Activated naive CD8-positive, alpha-beta T cell treated with anti-CD3 and anti-CD28 coated beads, Interleukin-2, amount 50 U/mL, for 24 hours (primary cell): Measurements from ENCODE around the gene EDN1.

Experiments
- ATAC-seq: fragments of 150-1000 bp; cut with Tn5 transposase; one replicate; pipeline ENCODE4 v1.10.0; 2021
- DNase-seq: peaks from one replicate; pipeline ENCODE4 v3.0.0; 2021
- H3K27ac Mint-ChIP-seq: one replicate; pipeline ENCODE4 v1.8.0; 2021; ENCODE audit warnings: mild to moderate bottlenecking, mixed read lengths
- H3K27me3 Mint-ChIP-seq: one replicate; pipeline ENCODE4 v1.8.0; 2021; ENCODE audit warnings: mixed read lengths
- H3K36me3 Mint-ChIP-seq: one replicate; pipeline ENCODE4 v1.8.0; 2021; ENCODE audit warnings: low read depth, mixed read lengths
- H3K4me1 Mint-ChIP-seq: one replicate; pipeline ENCODE4 v1.8.0; 2021; ENCODE audit warnings: mixed read lengths
- H3K4me3 Mint-ChIP-seq: one replicate; pipeline ENCODE4 v1.8.0; 2021; ENCODE audit warnings: mild to moderate bottlenecking, moderate library complexity, mixed read lengths
- H3K9me3 Mint-ChIP-seq: one replicate; pipeline ENCODE4 v1.8.0; 2021; ENCODE audit warnings: mixed read lengths

Gene EDN1

GRCh38 chr6:12280458-12280857 lies 9.7 kb upstream of the EDN1 start:
- DNase-seq (no peak), ATAC-seq (no peak)
- Mint-ChIP-seq H3K4me1 (peaks cover 8% of the 10 kb centered on the region), H3K27ac (no peak overlapping the region), H3K36me3 (no peaks in the 10 kb centered on the region), H3K9me3 (no peaks in the 10 kb centered on the region), H3K4me3 (no peak overlapping the region), H3K27me3 (peaks cover 14% of the 10 kb centered on the region)

GRCh38 chr6:12280902-12281301 lies 9.3 kb upstream of the EDN1 start:
- Mint-ChIP-seq H3K27ac (no peak overlapping the region), H3K27me3 (peaks cover 14% of the 10 kb centered on the region), H3K36me3 (no peaks in the 10 kb centered on the region), H3K4me1 (peaks cover 8% of the 10 kb centered on the region), H3K9me3 (no peaks in the 10 kb centered on the region), H3K4me3 (no peak overlapping the region)
- DNase-seq (no peak), ATAC-seq (no peak)

- peaks cover 8% of the 10 kb centered on the region for H3K4me1 Mint-ChIP-seq
- DNase-seq: no peak
Observed at GRCh38 chr6:12283904-12284303, 6.3 kb upstream of the EDN1 start.

GRCh38 chr6:12286373-12287110 lies 3.6 kb upstream of the EDN1 start:
- ATAC-seq (no peak), DNase-seq (no peak)
- Mint-ChIP-seq H3K4me3 (no peak overlapping the region), H3K9me3 (no peaks in the 10 kb centered on the region), H3K27me3 (peaks cover 26% of the 10 kb centered on the region), H3K4me1 (peaks cover 15% of the 10 kb centered on the region), H3K36me3 (no peaks in the 10 kb centered on the region), H3K27ac (no peak overlapping the region)

More at GRCh38 chr6:12283904-12284303, 6.3 kb upstream of the EDN1 start:
- ATAC-seq: no peak
- Mint-ChIP-seq H3K4me3 (no peak overlapping the region), H3K36me3 (no peaks in the 10 kb centered on the region), H3K27ac (no peak overlapping the region), H3K27me3 (peaks cover 8% of the 10 kb centered on the region), H3K9me3 (no peaks in the 10 kb centered on the region)

GRCh38 chr6:12288211-12288618 lies 1.9 kb upstream of the EDN1 start:
- Mint-ChIP-seq H3K9me3 (no peaks in the 10 kb centered on the region), H3K27me3 (peaks cover 39% of the 10 kb centered on the region)
- no peak for ATAC-seq

GRCh38 chr6:12288914-12289313 lies 1.2 kb upstream of the EDN1 start:
- Mint-ChIP-seq H3K36me3 (no peaks in the 10 kb centered on the region), H3K27ac (no peak overlapping the region), H3K27me3 (peaks cover 42% of the 10 kb centered on the region), H3K4me3 (no peak overlapping the region), H3K4me1 (peaks cover 15% of the 10 kb centered on the region), H3K9me3 (no peaks in the 10 kb centered on the region)
- ATAC-seq: no peak
- DNase-seq: no peak

More at GRCh38 chr6:12288211-12288618, 1.9 kb upstream of the EDN1 start:
- Mint-ChIP-seq H3K4me3 (no peak overlapping the region), H3K36me3 (no peaks in the 10 kb centered on the region), H3K27ac (no peak overlapping the region), H3K4me1 (peaks cover 15% of the 10 kb centered on the region)
- no peak for DNase-seq

GRCh38 chr6:12289365-12289919 lies 719 bp upstream of the EDN1 start:
- peaks cover 15% of the 10 kb centered on the region for H3K4me1 Mint-ChIP-seq
- H3K9me3 Mint-ChIP-seq: no peaks in the 10 kb centered on the region
- peak; percentile 34 for ATAC-seq

GRCh38 chr6:12291071-12291838 lies 1.1 kb downstream of the EDN1 start:
- DNase-seq (no peak), ATAC-seq (no peak)
- peaks cover 37% of the 10 kb centered on the region for H3K27me3 Mint-ChIP-seq
- H3K9me3 Mint-ChIP-seq: no peaks in the 10 kb centered on the region
- H3K27ac Mint-ChIP-seq: no peak overlapping the region
- H3K4me1 Mint-ChIP-seq: peaks cover 15% of the 10 kb centered on the region
- no peaks in the 10 kb centered on the region for H3K36me3 Mint-ChIP-seq
- H3K4me3 Mint-ChIP-seq: no peak overlapping the region

More at GRCh38 chr6:12289365-12289919, 719 bp upstream of the EDN1 start:
- Mint-ChIP-seq H3K4me3 (peak overlapping the region; percentile 78), H3K27me3 (peaks cover 40% of the 10 kb centered on the region), H3K36me3 (no peaks in the 10 kb centered on the region), H3K27ac (no peak overlapping the region)
- peak; percentile 67 for DNase-seq

GRCh38 chr6:12291839-12292604 lies 1.9 kb downstream of the EDN1 start:
- H3K36me3 Mint-ChIP-seq: no peaks in the 10 kb centered on the region
- H3K9me3 Mint-ChIP-seq: no peaks in the 10 kb centered on the region
- no peak for ATAC-seq
- peaks cover 37% of the 10 kb centered on the region for H3K27me3 Mint-ChIP-seq
- no peak overlapping the region for H3K27ac Mint-ChIP-seq
- no peak for DNase-seq
- H3K4me3 Mint-ChIP-seq: no peak overlapping the region
- H3K4me1 Mint-ChIP-seq: peaks cover 15% of the 10 kb centered on the region

- DNase-seq (no peak), ATAC-seq (no peak)
- no peak overlapping the region for H3K4me3 Mint-ChIP-seq
- H3K27me3 Mint-ChIP-seq: peaks cover 37% of the 10 kb centered on the region
- no peaks in the 10 kb centered on the region for H3K9me3 Mint-ChIP-seq
- H3K4me1 Mint-ChIP-seq: peaks cover 15% of the 10 kb centered on the region
- H3K36me3 Mint-ChIP-seq: no peaks in the 10 kb centered on the region
- no peak overlapping the region for H3K27ac Mint-ChIP-seq
Observed at GRCh38 chr6:12293235-12293930, 3.2 kb downstream of the EDN1 start.

- no peaks in the 10 kb centered on the region for H3K9me3 Mint-ChIP-seq
- H3K27me3 Mint-ChIP-seq: peaks cover 35% of the 10 kb centered on the region
- no peaks in the 10 kb centered on the region for H3K36me3 Mint-ChIP-seq
- H3K27ac Mint-ChIP-seq: no peak overlapping the region
- peaks cover 13% of the 10 kb centered on the region for H3K4me1 Mint-ChIP-seq
- H3K4me3 Mint-ChIP-seq: no peak overlapping the region
- DNase-seq (no peak), ATAC-seq (no peak)
Observed at GRCh38 chr6:12293931-12294807, 4.0 kb downstream of the EDN1 start.

- no peak overlapping the region for H3K27ac Mint-ChIP-seq
- ATAC-seq: no peak
- no peak for DNase-seq
- H3K9me3 Mint-ChIP-seq: no peaks in the 10 kb centered on the region
- peaks cover 29% of the 10 kb centered on the region for H3K27me3 Mint-ChIP-seq
- peaks cover 6% of the 10 kb centered on the region for H3K4me1 Mint-ChIP-seq
- no peak overlapping the region for H3K4me3 Mint-ChIP-seq
- H3K36me3 Mint-ChIP-seq: no peaks in the 10 kb centered on the region
Observed at GRCh38 chr6:12294851-12295536, 4.8 kb downstream of the EDN1 start.
